ENCODE measurements around the gene KDELR3. TPM values are rescaled to one million over a fixed set of nuclear protein-coding genes. Genes with fewer than 3 reads are reported as not detected.

KDELR3 gene
- total RNA-seq, 1 donor from 2014 or later: 127 TPM

GRCh38 chr22:38444783-38445182 lies 23.1 kb upstream of the KDELR3 start:
- no peak overlapping the region for H3K4me3 Mint-ChIP-seq (ENCODE audit: unreplicated experiment)
- TF ChIP-seq, protein P1, sequence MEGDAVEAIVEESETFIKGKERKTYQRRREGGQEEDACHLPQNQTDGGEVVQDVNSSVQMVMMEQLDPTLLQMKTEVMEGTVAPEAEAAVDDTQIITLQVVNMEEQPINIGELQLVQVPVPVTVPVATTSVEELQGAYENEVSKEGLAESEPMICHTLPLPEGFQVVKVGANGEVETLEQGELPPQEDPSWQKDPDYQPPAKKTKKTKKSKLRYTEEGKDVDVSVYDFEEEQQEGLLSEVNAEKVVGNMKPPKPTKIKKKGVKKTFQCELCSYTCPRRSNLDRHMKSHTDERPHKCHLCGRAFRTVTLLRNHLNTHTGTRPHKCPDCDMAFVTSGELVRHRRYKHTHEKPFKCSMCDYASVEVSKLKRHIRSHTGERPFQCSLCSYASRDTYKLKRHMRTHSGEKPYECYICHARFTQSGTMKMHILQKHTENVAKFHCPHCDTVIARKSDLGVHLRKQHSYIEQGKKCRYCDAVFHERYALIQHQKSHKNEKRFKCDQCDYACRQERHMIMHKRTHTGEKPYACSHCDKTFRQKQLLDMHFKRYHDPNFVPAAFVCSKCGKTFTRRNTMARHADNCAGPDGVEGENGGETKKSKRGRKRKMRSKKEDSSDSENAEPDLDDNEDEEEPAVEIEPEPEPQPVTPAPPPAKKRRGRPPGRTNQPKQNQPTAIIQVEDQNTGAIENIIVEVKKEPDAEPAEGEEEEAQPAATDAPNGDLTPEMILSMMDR (IDR thresholded peaks at IDR 0.05): no peak
- peaks cover 30% of the 10 kb centered on the region for H3K27me3 Mint-ChIP-seq (ENCODE audit: low read depth)
- H3K27ac Mint-ChIP-seq (ENCODE audit: unreplicated experiment): no peak overlapping the region
- H3K36me3 Mint-ChIP-seq (ENCODE audit: low read depth): peaks cover 2% of the 10 kb centered on the region
- H3K9me3 Mint-ChIP-seq (ENCODE audit: low read depth): no peaks in the 10 kb centered on the region
- peaks cover 2% of the 10 kb centered on the region for H3K4me1 Mint-ChIP-seq (ENCODE audit: low read depth)
- DNase-seq (ENCODE audit: low spot score): no peak

GRCh38 chr22:38446018-38446601 lies 21.8 kb upstream of the KDELR3 start:
- DNase-seq (ENCODE audit: low spot score): no peak
- H3K4me3 Mint-ChIP-seq (ENCODE audit: unreplicated experiment): no peak overlapping the region
- H3K36me3 Mint-ChIP-seq (ENCODE audit: low read depth): no peaks in the 10 kb centered on the region
- H3K27me3 Mint-ChIP-seq (ENCODE audit: low read depth): peaks cover 30% of the 10 kb centered on the region
- no peak overlapping the region for H3K27ac Mint-ChIP-seq (ENCODE audit: unreplicated experiment)
- TF ChIP-seq, protein P1 (IDR thresholded peaks at IDR 0.05): no peak
- H3K4me1 Mint-ChIP-seq (ENCODE audit: low read depth): peaks cover 2% of the 10 kb centered on the region
- no peaks in the 10 kb centered on the region for H3K9me3 Mint-ChIP-seq (ENCODE audit: low read depth)

DNA sequence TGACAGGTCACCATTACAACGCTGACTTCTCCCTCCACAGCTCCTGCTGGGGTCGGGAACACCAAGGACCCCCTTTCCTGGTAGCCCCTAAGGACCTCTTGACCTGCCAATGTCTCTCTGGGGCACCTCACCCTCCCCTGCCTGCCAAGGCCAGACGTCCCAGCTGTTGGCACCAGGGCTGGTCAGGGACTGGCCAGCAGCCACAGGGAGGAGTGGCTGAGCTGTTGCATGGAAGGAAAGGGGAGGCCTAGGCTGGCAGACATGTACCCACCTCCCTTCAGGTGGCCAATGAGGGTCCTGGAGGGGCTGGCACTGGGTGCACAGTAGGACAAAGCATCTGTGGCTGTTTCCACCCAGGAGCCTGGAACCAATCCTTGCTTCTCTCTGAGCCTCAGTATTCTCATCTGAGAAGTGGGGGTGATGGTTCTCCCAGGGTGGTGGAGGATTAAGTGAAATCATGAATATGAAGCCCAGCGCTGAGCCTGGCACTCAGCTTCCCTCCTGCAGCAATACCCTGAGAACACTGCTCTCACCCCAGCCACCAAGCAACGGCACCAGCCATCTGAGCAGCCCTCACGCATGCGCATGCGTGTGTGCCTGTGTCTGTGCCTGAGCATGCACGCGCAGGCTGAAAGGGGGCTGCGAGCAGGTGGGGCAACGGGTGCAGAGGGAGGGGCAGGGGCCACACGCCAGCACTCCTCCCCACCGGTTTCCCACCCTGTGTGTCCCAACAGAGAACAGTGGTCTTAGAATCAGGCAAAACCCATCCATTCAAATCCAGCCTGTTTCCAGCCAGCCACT lies 18.8 kb upstream of the KDELR3 start:
- DNase-seq (ENCODE audit: low spot score): no peak
- Mint-ChIP-seq H3K4me3 (ENCODE audit: unreplicated experiment) (no peak overlapping the region), H3K27me3 (ENCODE audit: low read depth) (peaks cover 27% of the 10 kb centered on the region), H3K4me1 (ENCODE audit: low read depth) (no peaks in the 10 kb centered on the region), H3K36me3 (ENCODE audit: low read depth) (no peaks in the 10 kb centered on the region), H3K27ac (ENCODE audit: unreplicated experiment) (no peak overlapping the region), H3K9me3 (ENCODE audit: low read depth) (no peaks in the 10 kb centered on the region)
- TF ChIP-seq, protein P1 (IDR thresholded peaks at IDR 0.05): no peak

DNA sequence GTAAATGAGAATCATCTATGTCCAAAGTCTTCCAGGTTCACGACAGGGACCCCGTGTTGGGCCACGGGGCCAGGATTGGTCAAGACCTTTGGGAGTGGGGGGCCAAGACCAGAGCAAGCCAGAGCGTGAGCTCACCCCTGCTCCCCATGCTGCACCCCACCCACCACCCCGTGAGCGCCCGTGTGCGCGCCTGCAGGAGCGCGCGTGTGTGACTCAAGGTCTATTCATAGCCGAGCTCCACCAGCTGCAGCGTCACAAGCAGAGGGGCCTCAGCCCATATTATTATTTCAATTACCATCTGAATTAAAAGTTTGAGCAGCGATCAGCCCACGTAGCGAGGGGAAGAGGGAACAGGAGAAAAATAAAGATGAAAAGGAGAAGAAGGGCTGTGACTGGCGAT lies 18.1 kb upstream of the KDELR3 start:
- Mint-ChIP-seq H3K9me3 (ENCODE audit: low read depth) (no peaks in the 10 kb centered on the region), H3K4me3 (ENCODE audit: unreplicated experiment) (no peak overlapping the region), H3K27ac (ENCODE audit: unreplicated experiment) (no peak overlapping the region), H3K36me3 (ENCODE audit: low read depth) (no peaks in the 10 kb centered on the region), H3K27me3 (ENCODE audit: low read depth) (peaks cover 26% of the 10 kb centered on the region), H3K4me1 (ENCODE audit: low read depth) (peaks cover 4% of the 10 kb centered on the region)
- no peak for DNase-seq (ENCODE audit: low spot score)
- TF ChIP-seq, protein P1 (IDR thresholded peaks at IDR 0.05): no peak

DNA sequence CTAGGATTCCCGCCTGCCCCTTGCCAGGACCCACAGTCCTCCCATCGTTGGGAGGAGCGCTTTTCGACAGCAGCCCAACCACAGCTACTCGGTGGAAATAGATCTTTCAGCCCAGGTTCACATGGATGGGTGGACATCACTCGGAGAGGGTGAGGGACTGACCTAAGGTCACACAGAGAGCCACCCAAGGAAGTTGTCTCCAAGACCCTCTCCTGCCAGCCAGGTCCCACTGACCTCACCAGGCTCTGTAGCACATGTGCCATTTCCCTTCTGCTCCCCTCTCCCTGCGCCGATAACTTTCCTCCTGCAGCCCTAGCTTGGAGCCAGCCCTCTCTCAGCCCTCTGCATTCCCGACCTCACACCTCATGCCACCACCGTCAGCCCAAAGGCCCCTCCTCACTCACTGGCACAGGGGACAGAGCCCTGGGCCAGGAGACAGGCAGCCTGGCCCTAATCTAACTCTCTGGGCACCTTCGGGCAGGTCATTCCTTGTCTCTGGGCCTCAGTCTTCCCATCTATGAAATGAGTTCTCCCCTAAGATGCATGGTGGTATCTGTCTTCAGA lies 17.6 kb upstream of the KDELR3 start:
- TF ChIP-seq, protein P1 (IDR thresholded peaks at IDR 0.05): no peak
- no peaks in the 10 kb centered on the region for H3K36me3 Mint-ChIP-seq (ENCODE audit: low read depth)
- DNase-seq (ENCODE audit: low spot score): no peak
- H3K4me3 Mint-ChIP-seq (ENCODE audit: unreplicated experiment): no peak overlapping the region
- no peaks in the 10 kb centered on the region for H3K9me3 Mint-ChIP-seq (ENCODE audit: low read depth)
- peaks cover 4% of the 10 kb centered on the region for H3K4me1 Mint-ChIP-seq (ENCODE audit: low read depth)
- H3K27me3 Mint-ChIP-seq (ENCODE audit: low read depth): peaks cover 24% of the 10 kb centered on the region
- H3K27ac Mint-ChIP-seq (ENCODE audit: unreplicated experiment): no peak overlapping the region

Measured in chondrocyte (in vitro differentiated cells).